Activated CD4-positive, alpha-beta T cell treated with anti-CD3 and anti-CD28 coated beads, Interleukin-2, amount 50 U/mL, for 16 hours (primary cell): ENCODE data around the gene MED13L.
"Not testable (repeated sequence)": the region's sequence is repeated elsewhere in the genome, so short reads cannot be mapped to it uniquely, and the experiment has no call there.

Experiments used
- DNase-seq: peaks from one replicate; pipeline ENCODE4 v3.0.0-alpha.2; 2020

Gene MED13L

GRCh38 chr12:116145451-116145850 is 132.0 kb downstream of the MED13L start:
- DNase-seq = no peak

GRCh38 chr12:116144384-116144783 is 133.1 kb downstream of the MED13L start:
- DNase-seq = no peak

- DNase-seq = no peak
Observed at GRCh38 chr12:116143909-116144308, 133.6 kb downstream of the MED13L start.

GRCh38 chr12:116142936-116143898 is 134.3 kb downstream of the MED13L start:
- peak; percentile 75 for DNase-seq

- DNase-seq = no peak
Observed at GRCh38 chr12:116141833-116142162, 135.7 kb downstream of the MED13L start.

- no peak for DNase-seq
Observed at GRCh38 chr12:116141110-116141832, 136.2 kb downstream of the MED13L start.

- DNase-seq = no peak
Observed at GRCh38 chr12:116140529-116140928, 137.0 kb downstream of the MED13L start.

- DNase-seq = no peak
Observed at GRCh38 chr12:116138781-116139180, 138.7 kb downstream of the MED13L start.

- no peak for DNase-seq
Observed at GRCh38 chr12:116138364-116138763, 139.1 kb downstream of the MED13L start.

GRCh38 chr12:116137318-116137717 is 140.2 kb downstream of the MED13L start:
- no peak for DNase-seq

- DNase-seq = peak; percentile 74
Observed at GRCh38 chr12:116136340-116136739, 141.2 kb downstream of the MED13L start.

- no peak for DNase-seq
Observed at GRCh38 chr12:116135209-116135930, 142.1 kb downstream of the MED13L start.

GRCh38 chr12:116133636-116134214 is 143.8 kb downstream of the MED13L start:
- no peak for DNase-seq

GRCh38 chr12:116133149-116133548 is 144.3 kb downstream of the MED13L start:
- DNase-seq = no peak

GRCh38 chr12:116131987-116132386 is 145.5 kb downstream of the MED13L start:
- DNase-seq = not testable (repeated sequence)

GRCh38 chr12:116131176-116131575 is 146.3 kb downstream of the MED13L start:
- DNase-seq = no peak

- DNase-seq = no peak
Observed at GRCh38 chr12:116130431-116130830, 147.1 kb downstream of the MED13L start.

GRCh38 chr12:116128779-116129178 is 148.7 kb downstream of the MED13L start:
- DNase-seq = no peak

GRCh38 chr12:116127859-116128258 is 149.6 kb downstream of the MED13L start:
- DNase-seq = no peak

- no peak for DNase-seq
Observed at GRCh38 chr12:116126610-116127009, 150.9 kb downstream of the MED13L start.

- DNase-seq = no peak
Observed at GRCh38 chr12:116125956-116126566, 151.4 kb downstream of the MED13L start.

GRCh38 chr12:116125084-116125483 is 152.4 kb downstream of the MED13L start:
- DNase-seq = no peak
